NCI-H460 (cell line): ENCODE results near the gene ATAD5. TPM values are rescaled to one million over a fixed set of nuclear protein-coding genes. Genes with fewer than 3 reads are reported as not detected.
"Not testable (repeated sequence)": the region's sequence is repeated elsewhere in the genome, so short reads cannot be mapped to it uniquely, and the experiment has no call there.

ENCODE experiments used
- DNase-seq: peaks from one replicate; pipeline ENCODE4 v3.0.0-alpha.2; 2016; ENCODE audit warnings: low read depth; ENCODE audit errors: extremely low read depth
- polyA plus RNA-seq: library from polyadenylated mRNA; depleted of rRNA; stranded (reverse); fragments of >200 nt; gene quantifications from 2 replicates; pipeline ENCODE4 v1.2.3, GENCODE V29; 2014; cell fraction: nucleus; rRNA removed
- total RNA-seq: library from RNA; depleted of rRNA; stranded (reverse); fragments of >200 nt; shearing (Covaris generic); gene quantifications from 2 replicates; pipeline ENCODE4 v1.2.3, GENCODE V29; 2014; rRNA removed

ATAD5 gene
- 6.7 and 7.2 TPM in 2 replicates for total RNA-seq
- polyA plus RNA-seq, result 11.9 and 12.2 TPM in 2 replicates

- peak; percentile 86 for DNase-seq
These were observed at the start of gene ATAD5 for GRCh38 chr17:30831663-30832437. Gene ATAD5, plus strand, starts transcription at chr17:30831966. Its CDS starts 382 bp downstream, at chr17:30832348.

GRCh38 chr17:30782206-30782605, 49.6 kb upstream of the ATAD5 start:
- no peak for DNase-seq

- DNase-seq, result no peak
These were observed 42.8 kb upstream of the ATAD5 start for GRCh38 chr17:30788918-30789317.

GRCh38 chr17:30790279-30790678, 41.5 kb upstream of the ATAD5 start:
- no peak for DNase-seq

- no peak for DNase-seq
These were observed 38.3 kb upstream of the ATAD5 start for GRCh38 chr17:30793282-30793977.

- no peak for DNase-seq
These were observed 37.4 kb upstream of the ATAD5 start for GRCh38 chr17:30794372-30794771.

GRCh38 chr17:30796016-30796415, 35.8 kb upstream of the ATAD5 start:
- no peak for DNase-seq

- no peak for DNase-seq
These were observed 30.1 kb upstream of the ATAD5 start for GRCh38 chr17:30801671-30802070.

- DNase-seq, result no peak
These were observed 25.8 kb upstream of the ATAD5 start for GRCh38 chr17:30805944-30806456.

- DNase-seq, result no peak
These were observed 23.9 kb upstream of the ATAD5 start for GRCh38 chr17:30807896-30808295.

GRCh38 chr17:30808785-30809286, 22.9 kb upstream of the ATAD5 start:
- DNase-seq, result no peak

- no peak for DNase-seq
These were observed 21.9 kb upstream of the ATAD5 start for GRCh38 chr17:30809867-30810266.

GRCh38 chr17:30812218-30813177, 19.3 kb upstream of the ATAD5 start:
- DNase-seq, result no peak

- DNase-seq, result not testable (repeated sequence)
These were observed 17.5 kb upstream of the ATAD5 start for GRCh38 chr17:30814236-30814635.

- not testable (repeated sequence) for DNase-seq
These were observed 16.9 kb upstream of the ATAD5 start for GRCh38 chr17:30814860-30815259.

GRCh38 chr17:30816165-30816564, 15.6 kb upstream of the ATAD5 start:
- no peak for DNase-seq

GRCh38 chr17:30819971-30820705, 11.6 kb upstream of the ATAD5 start:
- DNase-seq, result no peak

- DNase-seq, result no peak
These were observed 9.7 kb upstream of the ATAD5 start for GRCh38 chr17:30821871-30822723.

- DNase-seq, result not testable (repeated sequence)
These were observed 8.8 kb upstream of the ATAD5 start for GRCh38 chr17:30822919-30823318.
